NCI-H460 (cell line): ENCODE measurements around the gene SLC35G2. TPM values are rescaled to one million over a fixed set of nuclear protein-coding genes. Genes with fewer than 3 reads are reported as not detected.
"Not testable (repeated sequence)": the region's sequence is repeated elsewhere in the genome, so short reads cannot be mapped to it uniquely, and the experiment has no call there.

Experiments used
- DNase-seq: peaks from one replicate; pipeline ENCODE4 v3.0.0-alpha.2; 2016; ENCODE audit warnings: low read depth; ENCODE audit errors: extremely low read depth
- polyA plus RNA-seq: library from polyadenylated mRNA; depleted of rRNA; stranded (reverse); fragments of >200 nt; gene quantifications from 2 replicates; pipeline ENCODE4 v1.2.3, GENCODE V29; 2014; cell fraction: nucleus; rRNA removed
- total RNA-seq: library from RNA; depleted of rRNA; stranded (reverse); fragments of >200 nt; shearing (Covaris generic); gene quantifications from 2 replicates; pipeline ENCODE4 v1.2.3, GENCODE V29; 2014; rRNA removed

Gene SLC35G2
- total RNA-seq, result 13.7 and 16.2 TPM in 2 replicates
- polyA plus RNA-seq, result 10.3 and 11.0 TPM in 2 replicates

- no peak for DNase-seq
Measured at GRCh38 chr3:136818769-136819391, at the start of gene SLC35G2. Gene SLC35G2 (plus strand): TSS chr3:136819126. CDS start chr3:136854461, 35,335 bp downstream.

GRCh38 chr3:136772709-136773108 lies 46.2 kb upstream of the SLC35G2 start:
- DNase-seq, result no peak

GRCh38 chr3:136778865-136779264 lies 40.1 kb upstream of the SLC35G2 start:
- peak; percentile 22 for DNase-seq

- DNase-seq, result no peak
Measured at GRCh38 chr3:136780741-136781140, 38.2 kb upstream of the SLC35G2 start.

- no peak for DNase-seq
Measured at GRCh38 chr3:136783708-136784191, 35.2 kb upstream of the SLC35G2 start.

- peak; percentile 16 for DNase-seq
Measured at GRCh38 chr3:136787349-136787748, 31.6 kb upstream of the SLC35G2 start.

GRCh38 chr3:136788154-136788553 lies 30.8 kb upstream of the SLC35G2 start:
- no peak for DNase-seq

GRCh38 chr3:136789976-136790375 lies 28.9 kb upstream of the SLC35G2 start:
- no peak for DNase-seq

GRCh38 chr3:136790786-136791185 lies 28.1 kb upstream of the SLC35G2 start:
- DNase-seq, result no peak

- DNase-seq, result no peak
Measured at GRCh38 chr3:136792556-136793330, 26.2 kb upstream of the SLC35G2 start.

GRCh38 chr3:136801146-136801545 lies 17.8 kb upstream of the SLC35G2 start:
- not testable (repeated sequence) for DNase-seq

GRCh38 chr3:136802481-136802996 lies 16.4 kb upstream of the SLC35G2 start:
- peak; percentile 23 for DNase-seq

- DNase-seq, result no peak
Measured at GRCh38 chr3:136804141-136804540, 14.8 kb upstream of the SLC35G2 start.

GRCh38 chr3:136804813-136805212 lies 14.1 kb upstream of the SLC35G2 start:
- DNase-seq, result no peak

- no peak for DNase-seq
Measured at GRCh38 chr3:136805795-136806194, 13.1 kb upstream of the SLC35G2 start.

- no peak for DNase-seq
Measured at GRCh38 chr3:136811701-136812100, 7.2 kb upstream of the SLC35G2 start.

GRCh38 chr3:136817448-136817847 lies 1.5 kb upstream of the SLC35G2 start:
- DNase-seq, result no peak

- DNase-seq, result peak; percentile 76
Measured at GRCh38 chr3:136818191-136818768, 646 bp upstream of the SLC35G2 start.

GRCh38 chr3:136819392-136819730 lies 435 bp downstream of the SLC35G2 start:
- no peak for DNase-seq

- DNase-seq, result no peak
Measured at GRCh38 chr3:136819731-136820679, 1.1 kb downstream of the SLC35G2 start.
